NCI-H146 (cell line): ENCODE data around the gene SMAGP.
"Not testable (repeated sequence)": the region's sequence is repeated elsewhere in the genome, so short reads cannot be mapped to it uniquely, and the experiment has no call there.

Source experiments
- DNase-seq: peaks from one replicate; lab custom pipeline; 2025; lab: John Stamatoyannopoulos, UW

The SMAGP gene, protein sequence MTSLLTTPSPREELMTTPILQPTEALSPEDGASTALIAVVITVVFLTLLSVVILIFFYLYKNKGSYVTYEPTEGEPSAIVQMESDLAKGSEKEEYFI

DNA sequence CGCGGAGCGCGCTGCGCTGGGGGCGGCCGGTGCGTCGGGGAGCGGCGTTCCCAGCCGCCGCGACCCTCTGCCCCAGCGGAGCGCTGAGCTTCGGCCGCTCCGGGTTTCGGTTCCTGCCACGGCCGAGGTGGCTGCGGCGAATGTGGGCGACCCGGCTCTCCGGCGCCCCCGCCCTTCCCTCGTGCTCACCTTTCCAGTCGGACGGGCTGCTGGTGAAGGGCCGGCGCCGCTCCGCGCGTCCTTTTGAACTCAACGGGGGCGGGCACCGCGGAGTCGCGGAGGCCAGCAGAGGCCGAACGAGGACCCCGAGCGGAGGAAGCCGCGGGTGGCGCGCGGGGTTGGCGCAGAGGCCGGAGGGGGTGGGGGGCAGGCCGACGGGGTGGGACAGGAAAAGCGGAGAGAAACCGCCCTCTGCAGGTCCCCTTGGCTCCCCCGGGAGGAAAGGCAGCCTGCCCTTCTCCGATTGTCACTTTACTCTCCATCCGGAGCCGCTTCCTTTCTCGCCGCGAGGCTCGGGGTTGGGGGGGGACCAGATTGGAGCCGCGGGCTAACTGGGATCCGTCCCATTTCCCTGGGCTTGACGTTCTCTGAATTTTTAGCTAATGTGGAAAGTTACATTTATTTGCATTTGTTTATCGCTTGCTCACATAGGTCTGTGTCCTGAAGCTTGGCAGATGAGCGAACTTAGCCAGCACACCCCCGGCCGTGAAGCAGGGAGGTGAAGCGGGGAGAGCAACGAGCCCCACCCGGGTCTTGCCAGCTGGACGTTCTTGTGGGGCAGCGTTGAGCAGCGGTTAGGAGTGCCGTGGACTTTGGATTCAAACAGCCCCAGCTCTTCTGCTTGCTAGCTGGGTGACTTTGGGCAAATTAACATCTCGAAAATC is at the start of gene SMAGP:
Gene SMAGP (minus strand): TSS at position 349 of the 884 bp plus-strand sequence. CDS start 1,137 bp downstream, outside the sequence.
- peak; percentile 69 for DNase-seq

DNA sequence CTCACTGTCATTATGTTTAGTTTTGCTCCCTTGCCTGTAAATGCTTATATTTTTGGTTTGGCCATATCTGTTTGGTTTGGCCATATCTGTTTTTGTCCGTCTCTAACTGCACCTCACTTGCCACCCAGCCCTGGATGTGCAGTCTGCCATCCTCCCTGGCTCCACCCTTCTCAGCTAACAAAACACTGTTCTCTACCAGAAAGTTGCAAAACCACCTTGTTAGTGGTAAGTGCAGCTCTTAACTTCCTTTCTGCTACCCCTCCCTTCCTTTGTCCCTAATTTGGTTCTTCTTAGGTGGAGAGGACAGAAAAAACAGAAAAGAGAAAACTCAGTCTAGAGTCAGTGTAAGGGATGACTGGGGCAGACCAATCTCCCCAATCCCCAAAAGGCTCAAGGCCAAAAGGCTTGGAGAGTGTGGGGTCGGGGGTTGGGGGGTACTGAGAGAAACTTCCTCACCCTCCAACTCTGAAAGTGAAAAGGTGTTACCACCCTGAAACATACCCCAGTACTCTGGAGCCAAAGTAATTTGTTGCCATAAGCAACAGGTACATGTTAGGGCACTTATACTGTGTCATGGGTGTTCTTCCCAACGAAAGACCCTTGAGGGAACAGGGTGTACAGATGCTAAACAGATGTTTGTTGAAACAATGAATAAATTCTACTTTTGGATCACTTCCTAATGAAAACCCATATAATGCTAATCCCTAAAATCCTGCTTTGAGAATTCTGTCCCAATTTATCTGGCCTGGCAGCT is 48.8 kb upstream of the SMAGP start:
- DNase-seq, result no peak

DNA sequence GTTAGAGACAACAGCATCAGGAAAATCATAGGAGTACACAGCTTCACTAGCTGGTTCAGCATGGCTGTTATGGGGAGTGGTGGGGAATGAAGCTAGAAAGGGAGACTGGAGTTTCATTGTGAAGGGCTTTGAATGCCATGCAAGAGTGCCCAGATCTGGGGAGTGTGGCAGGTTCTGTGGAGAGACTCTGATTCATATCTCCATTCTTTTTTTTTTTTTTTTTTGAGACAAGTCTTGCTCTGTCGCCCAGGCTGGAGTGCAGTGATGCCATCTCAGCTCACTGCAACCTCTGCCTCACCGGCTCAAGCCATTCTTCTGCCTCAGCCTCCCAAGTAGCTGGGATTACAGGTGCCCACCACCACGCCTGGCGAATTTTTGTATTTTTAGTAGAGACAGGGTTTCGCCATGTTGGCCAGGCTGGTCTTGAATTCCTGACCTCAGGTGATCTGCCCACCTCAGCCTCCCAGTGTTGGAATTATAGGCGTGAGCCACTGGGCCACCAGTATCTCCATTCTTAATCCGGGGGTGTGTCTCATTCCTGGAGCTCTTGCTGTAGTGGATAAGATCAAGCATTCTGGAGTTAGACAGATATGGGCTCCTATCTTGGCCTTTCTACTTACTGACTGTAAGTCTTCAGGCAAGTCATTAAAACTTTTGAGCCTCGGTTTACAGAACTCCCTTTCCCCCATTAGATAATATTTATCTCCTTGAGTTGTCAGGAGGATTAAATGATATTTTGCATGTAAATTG is 48.0 kb upstream of the SMAGP start:
- not testable (repeated sequence) for DNase-seq

DNA sequence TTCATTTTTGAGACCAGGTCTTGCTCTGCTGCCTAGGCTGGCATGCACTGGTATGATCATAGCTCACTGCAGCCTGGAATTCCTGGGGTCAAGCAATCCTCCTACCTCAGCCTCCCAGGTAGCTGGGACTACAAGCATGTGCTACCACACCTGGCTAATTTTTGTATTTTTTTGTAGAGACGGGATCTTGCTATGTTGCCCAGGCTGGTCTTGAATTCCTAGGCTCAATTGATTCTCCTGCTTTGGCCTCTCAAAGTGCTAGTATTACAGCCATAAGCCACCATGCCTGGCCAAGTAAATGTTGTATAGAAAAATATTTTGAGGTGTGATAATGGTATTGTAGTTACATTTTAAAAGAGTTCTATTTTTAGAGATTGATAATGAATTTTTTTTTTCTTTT is 41.2 kb upstream of the SMAGP start:
- DNase-seq, result no peak

DNA sequence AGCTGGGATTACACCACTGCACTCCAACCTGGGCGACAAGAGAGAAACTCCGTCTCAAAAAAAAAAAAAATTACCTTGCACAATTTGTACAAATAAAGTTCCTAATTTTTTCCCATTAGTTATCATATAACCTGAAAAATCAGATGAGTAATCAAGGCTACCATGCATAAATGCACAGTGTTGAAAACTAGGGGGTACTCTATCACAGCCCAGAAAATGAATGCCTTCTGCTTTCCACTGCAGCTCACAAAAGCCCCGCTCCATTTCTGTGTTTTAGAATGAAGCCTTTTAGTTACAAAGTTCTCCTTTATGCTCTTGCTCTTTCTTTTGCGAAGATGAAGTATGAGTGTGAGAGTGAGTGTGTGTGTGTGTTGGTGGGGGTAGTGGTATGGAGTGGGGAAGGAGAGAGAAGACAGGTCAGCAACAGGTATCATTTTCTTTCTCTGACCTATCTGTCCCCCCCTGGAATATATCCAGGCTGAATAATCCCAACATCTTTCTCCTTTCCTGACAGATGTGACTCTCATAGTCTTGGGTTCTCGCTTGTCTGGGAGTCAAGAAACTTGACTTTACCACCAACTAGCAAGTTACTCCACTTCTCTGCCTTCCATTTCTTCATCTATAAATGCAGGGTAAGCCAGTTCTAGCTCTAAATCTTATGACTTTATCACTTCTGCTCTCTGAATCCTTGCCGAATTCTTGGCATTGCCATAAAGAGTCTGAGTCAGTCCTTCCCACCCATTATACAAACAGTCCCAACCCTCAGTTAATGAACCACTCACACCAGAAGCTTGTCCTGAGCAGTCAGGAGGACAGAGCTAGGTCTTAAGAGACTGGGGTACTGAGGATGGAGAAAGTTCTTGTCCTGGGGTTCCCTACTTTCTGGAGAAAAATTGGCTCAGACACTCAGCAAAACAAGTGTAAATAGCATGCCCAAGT is 37.7 kb upstream of the SMAGP start:
- DNase-seq, result no peak

DNA sequence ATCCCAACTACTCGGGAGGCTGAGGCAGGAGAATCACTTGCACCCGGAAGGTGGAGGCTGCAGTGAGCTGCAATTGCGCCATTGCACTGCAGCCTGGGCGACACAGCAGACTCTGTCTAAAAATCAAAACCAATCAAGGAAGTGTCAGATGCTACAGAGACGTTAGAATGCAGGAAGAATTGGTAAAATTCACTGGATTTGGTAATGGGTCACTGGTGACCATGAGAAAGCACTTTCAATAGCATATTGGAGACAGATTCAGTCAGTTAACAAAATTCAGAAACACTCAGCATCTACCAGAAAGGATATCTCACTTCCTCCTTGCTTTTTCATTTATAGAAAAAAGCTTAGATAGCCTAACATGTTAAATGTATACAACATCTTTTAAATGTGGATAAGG is 36.3 kb upstream of the SMAGP start:
- DNase-seq, result no peak

DNA sequence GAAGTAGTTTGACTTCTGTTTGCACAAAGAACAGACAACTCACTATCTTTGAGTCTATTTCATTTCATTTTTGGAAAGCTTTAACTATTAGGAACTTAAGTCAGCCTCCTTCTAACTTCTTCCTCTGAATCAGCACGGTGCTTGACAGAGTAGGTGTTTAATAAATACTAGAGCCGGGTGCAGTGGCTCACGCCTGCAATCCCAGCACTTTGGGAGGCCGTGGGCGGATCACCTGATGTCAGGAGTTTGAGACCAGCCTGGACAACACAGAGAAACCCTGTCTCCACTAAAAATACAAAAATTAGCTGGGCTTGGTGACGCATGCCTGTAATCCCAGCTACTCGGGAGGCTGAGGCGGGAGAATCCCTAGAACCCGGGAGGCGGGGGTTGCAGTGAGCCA is 30.6 kb upstream of the SMAGP start:
- DNase-seq, result not testable (repeated sequence)

DNA sequence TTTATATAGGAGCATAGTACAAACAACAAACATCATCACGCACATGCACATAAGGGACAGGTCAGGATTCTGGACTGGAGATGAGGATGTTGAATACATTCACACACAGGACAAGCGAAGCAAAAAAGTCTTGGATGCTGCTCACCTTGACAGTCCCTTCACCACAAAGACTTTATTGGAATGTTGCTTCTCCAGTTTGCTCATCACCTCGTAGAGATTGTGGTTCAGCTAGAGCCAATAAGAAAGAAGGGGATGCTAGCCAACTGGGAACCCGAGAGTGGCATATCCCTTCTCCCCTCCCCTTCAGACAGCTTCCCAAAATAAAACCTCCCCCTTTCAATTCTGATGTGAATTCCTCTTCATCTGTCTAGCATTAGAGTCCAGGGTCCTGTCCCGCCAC is 25.4 kb upstream of the SMAGP start:
- DNase-seq, result no peak

DNA sequence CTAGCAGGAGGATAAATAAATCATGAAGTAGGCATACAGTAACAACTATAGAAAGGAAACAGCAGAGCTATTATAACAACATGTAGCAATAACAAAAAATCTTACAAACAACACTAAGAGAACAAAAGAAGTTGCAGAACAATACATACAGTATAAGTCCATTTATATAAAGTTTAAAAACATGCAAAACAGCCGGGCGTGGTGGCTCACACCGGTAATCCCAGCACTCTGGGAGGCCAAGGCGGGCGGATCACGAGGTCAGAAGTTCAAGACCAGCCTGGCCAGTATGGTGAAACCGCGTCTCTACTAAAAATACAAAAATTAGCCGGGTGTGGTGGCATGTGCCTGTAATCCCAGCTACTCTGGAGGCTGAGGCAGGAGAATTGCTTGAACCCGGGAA is 23.9 kb upstream of the SMAGP start:
- DNase-seq, result not testable (repeated sequence)

DNA sequence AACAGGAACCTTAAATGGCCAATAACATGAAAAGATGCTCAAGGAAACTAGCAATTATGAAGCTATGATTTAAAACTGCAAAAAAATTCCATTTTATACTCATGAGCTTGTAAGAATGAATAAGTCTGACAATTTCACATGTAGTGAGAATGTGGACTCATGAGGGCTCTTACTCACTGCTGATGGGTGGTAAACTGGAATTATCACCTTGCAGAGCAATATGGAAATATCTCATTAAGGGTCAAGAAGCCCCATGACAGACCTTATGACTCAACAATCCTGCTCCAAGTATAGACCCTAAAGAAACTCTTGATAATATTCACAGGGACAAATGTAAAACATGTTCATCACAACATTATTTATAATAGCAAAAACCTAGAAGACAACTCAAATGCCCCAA is 23.5 kb upstream of the SMAGP start:
- no peak for DNase-seq

DNA sequence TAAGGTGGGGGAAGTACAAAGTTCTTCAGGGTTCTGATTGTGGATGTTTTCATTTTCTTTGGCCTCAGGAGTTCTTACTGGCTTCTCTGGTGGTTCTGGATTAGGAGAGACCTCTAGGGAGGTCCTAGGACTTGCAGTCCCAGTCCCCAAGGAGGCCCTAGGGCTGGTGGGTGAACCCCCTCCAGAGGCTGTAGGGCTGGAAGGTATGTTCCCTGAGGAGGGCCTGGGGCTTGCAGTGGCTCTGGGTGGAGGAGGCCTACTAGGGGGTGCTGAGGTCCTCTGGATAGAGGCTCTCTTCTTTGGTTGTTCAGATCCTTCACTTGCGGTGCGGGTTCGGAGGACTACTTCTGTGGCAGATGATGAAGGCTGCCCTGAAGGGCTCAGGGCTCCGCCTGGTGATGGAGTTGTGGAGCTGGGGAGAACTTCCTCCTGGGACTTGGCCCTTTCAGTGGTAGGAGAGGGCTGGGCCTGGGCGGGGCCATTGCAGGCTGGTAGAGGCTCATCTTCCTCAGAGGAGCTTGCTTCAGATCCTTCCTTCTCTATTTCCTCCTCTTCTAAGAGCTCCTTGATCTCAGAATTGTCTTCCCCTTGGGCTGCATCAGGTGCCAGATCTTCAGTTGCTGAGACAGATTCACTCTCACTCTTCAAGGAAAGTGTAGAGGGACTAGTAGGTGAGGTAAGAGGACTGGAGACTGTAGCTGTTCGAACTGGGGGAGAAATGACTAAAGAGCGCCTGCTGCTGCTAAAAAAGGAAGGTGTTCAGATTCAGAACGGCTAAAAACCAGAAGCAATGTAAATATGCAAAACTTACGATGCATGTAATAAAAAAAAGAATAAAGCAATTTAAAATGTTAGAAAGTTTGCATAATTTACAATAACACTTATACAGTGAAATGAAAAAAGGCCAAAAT is 21.6 kb upstream of the SMAGP start:
- not testable (repeated sequence) for DNase-seq

DNA sequence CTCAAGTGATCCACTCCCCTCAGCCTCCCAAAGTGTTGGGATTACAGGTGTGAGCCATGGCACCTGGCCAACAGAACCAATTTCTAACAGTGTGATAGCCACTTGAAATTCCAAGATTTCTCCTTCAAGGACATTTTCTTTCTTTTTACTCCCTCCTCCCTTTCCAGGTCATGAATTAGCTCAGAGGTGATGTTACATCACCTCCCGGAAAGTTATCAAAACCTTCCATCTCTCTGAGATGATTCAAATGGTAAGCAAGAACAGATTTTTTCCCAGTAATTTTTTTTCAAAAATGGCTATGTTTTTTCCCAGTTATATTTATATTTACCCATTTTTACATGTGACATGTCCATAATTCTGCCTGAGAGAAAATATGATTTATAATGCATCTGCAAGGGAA is 15.6 kb upstream of the SMAGP start:
- no peak for DNase-seq

DNA sequence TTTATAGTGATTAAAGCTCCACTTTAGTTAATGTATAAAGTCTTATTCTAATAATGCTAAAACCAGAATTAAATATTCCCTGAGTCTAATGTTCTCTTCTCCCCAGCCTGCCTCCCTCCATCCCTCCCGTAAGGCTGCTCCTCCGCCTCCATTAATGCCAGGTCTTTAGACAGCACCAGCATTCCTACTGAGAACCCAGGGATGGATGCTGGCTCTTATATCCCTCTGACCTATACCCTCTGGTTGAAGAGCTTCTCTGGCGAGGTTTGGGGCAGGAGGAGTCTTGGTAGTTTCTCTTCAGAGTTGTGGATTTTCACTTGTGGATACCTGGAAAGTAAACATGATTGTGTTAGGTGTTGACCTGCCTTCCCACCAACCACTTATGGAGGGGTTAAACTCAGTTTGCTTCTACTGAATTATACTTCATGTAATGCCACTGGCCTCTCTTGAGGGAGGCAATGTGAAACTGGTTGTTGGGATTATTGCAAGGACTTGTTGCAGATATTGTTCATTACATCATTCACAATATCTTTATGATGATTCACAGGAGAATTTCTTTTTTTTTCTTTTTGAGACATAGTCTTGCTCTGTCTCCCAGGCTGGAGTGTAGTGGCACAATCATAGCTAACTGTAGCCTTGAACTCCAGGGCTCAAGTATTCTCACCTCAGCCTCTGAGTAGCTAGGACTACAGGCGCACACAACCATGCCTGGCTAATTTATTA is 11.1 kb upstream of the SMAGP start:
- no peak for DNase-seq

DNA sequence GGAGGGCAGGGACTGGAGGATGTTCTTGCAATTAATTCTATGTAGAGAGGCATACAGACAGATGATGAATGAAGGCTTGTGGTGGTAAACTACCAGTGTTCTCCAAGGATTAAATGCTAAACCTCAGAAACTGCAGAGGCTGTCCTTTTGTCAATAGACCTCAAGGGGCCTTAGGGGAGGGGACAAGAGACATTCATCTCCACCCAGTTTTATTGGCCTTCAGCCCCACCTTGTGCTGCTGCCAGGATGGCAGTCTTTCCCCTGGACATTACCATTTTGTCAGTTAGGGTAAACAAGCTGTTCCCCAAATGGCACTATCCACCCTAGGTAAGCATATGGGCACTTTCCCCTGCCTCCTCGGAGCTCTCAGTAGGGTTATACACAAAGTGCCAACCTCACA is 4.9 kb upstream of the SMAGP start:
- DNase-seq, result no peak

DNA sequence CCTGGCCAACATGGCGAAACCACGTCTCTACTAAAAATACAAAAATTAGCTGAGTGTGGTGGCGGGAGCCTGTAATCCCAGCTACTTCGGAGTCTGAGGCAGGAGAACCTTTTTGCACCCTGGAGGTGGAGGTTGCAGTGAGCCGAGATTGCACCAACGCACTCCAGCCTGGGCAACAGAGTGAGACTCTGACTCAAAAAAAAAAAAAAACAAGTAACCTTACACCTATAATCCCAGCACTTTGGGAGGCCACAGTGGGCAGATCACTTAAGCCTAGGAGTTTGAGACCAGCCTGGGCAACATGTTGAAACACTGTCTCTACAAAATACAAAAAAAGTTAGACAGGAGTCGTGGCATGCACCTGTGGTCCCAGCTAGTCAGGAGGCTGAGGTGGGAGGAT is 2.6 kb upstream of the SMAGP start:
- DNase-seq, result not testable (repeated sequence)

DNA sequence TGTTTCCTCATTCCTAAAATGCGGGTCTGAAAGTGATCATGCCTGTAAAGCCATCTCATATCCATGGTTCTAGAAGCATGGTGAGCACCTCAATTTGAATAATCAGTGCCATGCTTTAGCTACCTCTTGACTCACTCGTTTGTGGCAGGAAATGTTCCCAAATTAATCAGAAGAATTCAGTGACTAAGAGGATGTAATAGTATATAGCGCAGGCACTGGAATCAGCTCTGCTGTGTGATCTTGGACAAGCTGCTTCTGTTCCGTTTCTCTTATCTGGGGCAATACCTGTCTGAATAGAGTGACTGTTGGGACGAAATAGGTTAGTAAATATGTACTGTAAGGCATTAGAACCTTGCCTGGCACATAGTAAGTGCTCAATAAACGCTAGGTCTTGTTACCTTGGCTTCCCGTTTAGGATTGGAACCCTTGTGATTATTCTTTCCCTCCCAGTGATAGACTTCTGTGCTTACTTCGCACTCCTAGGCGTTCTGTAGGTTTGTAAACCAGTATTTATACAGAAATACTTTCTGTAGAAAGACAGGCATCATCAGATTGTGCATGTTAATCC is 820 bp upstream of the SMAGP start:
- no peak for DNase-seq

DNA sequence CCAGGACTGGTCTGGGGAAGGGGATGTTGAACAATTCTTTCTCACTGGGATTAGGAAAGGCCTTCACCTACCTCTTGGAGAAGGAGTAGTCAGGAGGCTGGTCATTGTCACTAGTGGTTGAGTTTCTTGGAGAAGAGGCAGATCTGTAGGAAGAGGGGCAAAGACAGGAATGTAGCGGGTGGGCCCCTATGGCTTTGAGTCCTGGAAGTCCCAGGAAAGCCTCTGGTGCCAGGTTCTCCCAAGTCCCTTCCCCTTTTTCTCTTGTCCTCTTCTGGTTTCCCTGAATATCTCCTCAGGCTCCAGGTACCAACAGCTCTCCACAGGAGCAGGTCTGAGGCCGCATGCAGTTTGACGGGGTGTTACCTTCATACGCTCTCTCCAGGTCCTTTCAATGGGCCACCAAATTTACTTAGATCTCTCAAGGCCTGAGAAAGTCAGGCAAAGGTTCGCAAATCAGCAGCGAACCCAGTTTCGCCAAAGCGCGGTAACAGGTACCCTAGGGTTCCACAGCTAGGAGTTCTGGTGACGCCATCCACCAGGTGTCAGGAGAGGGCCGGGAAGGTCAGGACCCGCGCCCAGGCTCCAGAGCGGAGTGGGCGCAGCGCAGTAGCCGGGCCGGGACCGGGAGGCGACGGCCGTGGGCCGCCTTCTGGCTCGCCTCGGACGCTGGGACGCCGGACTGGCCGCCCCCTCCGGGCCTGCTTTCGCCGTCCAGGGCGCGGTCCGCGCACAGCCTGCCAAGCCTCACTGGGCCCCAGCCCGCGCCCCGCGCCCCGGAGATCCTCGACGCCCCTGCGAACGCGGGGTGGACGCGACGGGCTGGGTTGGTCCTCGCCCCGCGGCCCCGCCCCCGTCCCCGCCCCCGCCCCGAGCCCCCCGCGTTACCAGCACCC is 795 bp downstream of the SMAGP start:
- DNase-seq, result peak; percentile 66

DNA sequence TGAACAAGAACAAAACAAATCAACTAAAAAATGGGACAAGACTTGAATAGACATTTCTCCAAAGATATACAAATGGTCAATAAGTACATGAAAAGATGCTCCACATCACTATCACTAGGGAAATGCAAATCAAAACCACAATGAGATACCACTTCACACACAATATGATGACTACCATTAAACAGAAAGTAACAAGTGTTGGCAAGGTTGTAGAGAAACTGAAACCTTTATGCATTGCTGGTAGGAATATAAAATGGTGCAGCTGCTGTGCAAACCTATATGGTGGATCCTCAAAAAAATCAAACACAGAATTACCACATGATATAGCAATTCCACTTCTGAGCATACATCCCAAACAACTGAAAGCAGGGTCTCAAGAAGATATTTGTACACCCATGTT is 5.2 kb downstream of the SMAGP start:
- DNase-seq, result no peak
